NCI-H146 (cell line): ENCODE measurements around the gene MYO15B.

Experiments
- DNase-seq: peaks from one replicate; lab custom pipeline; 2025; lab: John Stamatoyannopoulos, UW

The MYO15B gene

GRCh38 chr17:75558666-75559530 is 28.7 kb upstream of the MYO15B start:
- DNase-seq: no peak

DNA sequence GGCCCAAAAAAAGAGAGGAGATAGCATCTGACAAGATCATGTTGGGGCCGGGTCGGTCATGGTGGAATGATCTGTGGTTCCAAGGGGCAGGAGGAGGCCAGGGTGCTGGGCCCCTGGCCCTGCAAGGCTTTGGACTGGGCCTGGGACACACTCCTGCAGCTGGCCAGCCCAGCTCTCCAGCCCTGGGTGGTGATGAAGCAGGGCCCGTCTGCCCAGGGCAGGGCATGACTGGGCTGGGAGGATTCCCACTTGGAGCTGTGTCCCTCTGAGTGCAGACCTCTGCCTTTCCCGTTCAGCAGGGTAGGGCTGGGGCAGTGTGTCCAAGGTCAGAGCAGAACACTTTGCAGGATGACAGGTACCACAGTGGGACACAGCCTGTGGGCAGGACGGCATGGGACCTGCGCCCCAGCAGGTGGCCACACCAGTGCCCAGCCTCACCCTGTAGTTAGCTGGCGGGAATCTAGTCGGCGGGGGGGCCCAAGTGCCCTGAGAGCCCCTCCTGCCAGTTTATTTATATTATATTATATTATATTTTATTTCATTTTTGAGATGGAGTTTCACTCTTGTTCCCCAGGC is 27.6 kb upstream of the MYO15B start:
- DNase-seq: no peak

DNA sequence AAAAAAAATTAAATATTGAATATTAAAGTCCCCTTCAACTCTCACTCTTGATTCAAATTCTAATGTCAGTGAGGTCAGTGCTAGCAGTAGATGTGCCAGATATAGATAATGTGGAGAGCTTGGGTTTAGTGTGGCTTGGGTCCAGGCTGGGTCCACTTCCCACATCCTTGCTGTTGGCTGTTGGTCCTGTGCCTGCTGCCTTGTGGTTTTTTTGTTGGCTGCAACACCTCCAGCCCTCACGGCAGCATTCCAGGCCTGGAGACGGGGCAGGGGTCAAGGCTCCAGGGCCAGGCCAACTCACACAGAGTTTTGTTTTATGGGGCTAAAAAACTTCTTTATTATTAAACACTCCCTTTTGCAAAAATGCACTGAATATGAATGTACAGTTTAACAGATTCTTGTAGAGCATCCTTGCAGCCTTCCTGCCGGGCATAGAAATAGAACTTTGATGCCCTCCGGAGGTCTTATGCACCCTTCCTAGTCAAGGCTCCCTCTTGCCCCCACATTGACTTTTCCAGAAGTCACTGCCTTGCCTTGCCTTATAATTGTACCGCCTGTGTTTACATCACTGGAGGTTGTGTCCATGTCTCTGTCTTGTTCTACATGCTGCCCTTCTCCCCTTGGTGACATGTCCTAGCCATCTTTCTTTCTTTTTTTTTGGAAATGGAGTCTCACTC is 25.5 kb upstream of the MYO15B start:
- DNase-seq: no peak

DNA sequence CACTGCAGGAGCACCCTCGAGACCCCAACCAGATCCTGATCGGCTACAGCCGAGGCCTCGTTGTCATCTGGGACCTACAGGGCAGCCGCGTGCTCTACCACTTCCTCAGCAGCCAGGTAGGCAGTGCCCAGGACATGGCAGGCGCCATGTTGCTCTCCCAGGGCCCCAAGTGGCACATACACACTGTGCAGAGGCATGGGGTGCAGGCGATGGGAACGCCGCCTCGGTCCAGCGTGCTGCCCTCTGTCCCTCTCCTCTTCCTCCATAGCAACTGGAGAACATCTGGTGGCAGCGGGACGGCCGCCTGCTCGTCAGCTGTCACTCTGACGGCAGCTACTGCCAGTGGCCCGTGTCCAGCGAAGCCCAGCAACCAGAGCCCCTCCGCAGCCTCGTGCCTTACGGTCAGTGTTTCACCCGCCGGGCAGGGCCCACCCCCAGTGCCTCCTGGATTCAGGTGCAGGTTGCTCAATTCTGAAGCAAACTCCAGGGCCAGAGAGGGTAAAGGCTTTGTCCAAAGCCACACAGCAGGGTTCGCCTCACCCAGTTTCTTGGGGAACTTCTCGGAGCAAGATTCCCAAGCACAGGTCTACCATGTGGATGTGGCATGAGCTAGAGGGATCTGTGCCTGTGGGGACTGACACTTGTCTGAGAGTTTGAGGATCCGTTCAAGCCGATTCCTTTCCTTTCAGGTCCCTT is 24.4 kb upstream of the MYO15B start:
- no peak for DNase-seq

DNA sequence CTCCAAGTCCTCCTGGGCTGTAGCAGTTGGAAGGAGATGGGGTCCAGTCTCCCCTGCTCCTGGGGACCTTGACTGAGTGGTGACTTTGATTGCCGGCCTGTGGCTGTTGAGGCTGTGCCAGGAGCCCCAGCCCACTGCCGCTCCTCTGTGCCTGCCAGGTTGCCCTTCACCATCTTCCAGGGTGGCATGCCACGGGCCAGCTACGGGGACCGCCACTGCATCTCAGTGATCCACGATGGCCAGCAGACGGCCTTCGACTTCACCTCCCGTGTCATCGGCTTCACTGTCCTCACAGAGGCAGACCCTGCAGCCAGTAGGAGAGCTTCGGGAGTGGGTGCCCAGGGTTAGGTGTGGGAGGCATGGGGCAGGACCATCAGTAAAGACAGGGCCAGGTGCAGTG is 23.4 kb upstream of the MYO15B start:
- no peak for DNase-seq

GRCh38 chr17:75565066-75565465 is 22.5 kb upstream of the MYO15B start:
- DNase-seq: no peak

DNA sequence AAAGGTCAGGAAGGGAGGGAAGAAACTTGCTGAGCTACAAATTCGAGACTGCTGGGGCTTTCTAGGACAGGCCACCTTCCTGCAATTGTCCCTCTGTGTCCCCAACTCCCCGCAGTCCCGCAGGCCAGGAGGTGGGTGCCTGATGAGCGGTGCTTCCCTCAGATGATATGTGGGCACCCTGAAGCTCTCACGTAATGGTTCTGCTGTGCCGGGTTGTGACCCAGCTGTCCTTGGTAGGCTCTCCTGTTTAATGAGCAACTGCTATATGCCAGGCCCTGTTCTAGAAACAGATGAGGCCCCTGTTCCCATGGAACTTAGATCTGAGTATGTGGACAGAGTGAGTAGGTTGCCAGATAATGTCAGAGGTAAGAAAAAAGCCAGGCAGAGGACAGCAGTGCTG is 22.0 kb upstream of the MYO15B start:
- DNase-seq: no peak

- no peak for DNase-seq
Measured at GRCh38 chr17:75566416-75566815, 21.2 kb upstream of the MYO15B start.

GRCh38 chr17:75566834-75567233 is 20.8 kb upstream of the MYO15B start:
- no peak for DNase-seq

DNA sequence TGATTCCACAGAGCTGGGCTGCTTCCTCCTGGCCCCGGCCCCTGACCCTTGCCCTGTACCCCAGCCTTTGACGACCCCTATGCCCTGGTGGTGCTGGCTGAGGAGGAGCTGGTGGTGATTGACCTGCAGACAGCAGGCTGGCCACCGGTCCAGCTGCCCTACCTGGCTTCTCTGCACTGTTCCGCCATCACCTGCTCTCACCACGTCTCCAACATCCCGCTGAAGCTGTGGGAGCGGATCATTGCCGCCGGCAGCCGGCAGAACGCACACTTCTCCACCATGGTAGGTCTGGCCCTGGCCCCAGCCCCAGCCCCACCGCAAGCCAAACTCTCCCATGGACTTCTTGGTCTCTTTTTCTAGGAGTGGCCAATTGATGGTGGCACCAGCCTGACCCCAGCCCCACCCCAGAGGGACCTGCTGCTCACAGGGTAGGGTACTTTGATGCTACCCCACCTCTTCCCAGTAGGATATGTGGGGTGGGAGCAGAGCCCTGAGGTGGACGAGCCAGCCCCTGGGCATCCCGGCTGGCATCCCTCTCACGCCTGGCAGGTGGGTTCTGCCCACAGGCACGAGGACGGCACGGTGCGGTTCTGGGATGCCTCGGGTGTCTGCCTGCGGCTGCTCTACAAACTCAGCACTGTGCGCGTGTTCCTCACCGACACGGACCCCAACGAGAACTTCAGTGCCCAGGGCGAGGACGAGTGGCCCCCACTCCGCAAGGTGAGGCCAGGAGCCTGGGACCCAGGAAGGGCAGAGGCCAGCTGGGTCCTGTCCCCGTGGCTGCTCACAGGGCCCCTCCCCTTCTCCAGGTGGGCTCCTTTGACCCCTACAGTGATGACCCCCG is 19.0 kb upstream of the MYO15B start:
- no peak for DNase-seq

DNA sequence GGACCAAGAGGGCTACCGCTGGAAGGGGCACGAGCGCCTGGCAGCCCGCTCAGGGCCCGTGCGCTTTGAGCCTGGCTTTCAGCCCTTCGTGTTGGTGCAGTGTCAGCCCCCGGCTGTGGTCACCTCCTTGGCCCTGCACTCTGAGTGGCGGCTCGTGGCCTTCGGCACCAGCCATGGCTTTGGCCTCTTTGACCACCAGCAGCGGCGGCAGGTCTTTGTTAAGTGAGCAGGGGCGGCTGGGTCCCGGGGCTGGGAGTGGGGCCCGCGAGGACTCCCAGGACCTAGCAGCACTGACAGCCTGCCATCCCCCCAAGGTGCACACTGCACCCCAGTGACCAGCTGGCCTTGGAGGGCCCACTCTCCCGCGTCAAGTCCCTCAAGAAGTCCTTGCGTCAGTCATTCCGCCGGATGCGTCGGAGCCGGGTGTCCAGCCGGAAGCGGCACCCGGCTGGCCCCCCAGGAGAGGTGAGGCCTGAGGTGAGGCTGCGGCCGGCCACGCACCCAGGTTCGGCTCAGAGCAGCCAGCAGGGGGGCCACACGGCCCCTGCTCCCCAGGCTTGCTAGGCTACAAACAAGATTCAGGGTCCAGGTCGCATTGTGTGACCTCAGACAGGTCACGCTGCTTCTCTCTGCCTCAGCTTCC is 17.4 kb upstream of the MYO15B start:
- no peak for DNase-seq

DNA sequence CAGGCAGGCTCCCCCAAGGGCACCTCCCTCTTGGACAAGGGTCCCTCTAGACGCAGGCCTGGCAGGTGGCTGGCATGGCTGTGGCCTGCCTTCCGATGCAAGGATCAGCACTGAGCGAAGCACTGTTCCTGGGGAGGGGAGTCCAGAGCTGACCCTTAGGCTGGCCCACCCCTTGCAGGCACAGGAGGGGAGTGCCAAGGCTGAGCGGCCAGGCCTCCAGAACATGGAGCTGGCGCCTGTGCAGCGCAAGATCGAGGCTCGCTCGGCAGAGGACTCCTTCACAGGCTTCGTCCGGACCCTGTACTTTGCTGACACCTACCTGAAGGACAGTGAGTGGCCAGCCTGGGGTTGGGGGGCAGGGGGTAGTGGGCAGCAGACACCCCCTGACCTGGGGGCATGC is 16.8 kb upstream of the MYO15B start:
- DNase-seq: no peak

DNA sequence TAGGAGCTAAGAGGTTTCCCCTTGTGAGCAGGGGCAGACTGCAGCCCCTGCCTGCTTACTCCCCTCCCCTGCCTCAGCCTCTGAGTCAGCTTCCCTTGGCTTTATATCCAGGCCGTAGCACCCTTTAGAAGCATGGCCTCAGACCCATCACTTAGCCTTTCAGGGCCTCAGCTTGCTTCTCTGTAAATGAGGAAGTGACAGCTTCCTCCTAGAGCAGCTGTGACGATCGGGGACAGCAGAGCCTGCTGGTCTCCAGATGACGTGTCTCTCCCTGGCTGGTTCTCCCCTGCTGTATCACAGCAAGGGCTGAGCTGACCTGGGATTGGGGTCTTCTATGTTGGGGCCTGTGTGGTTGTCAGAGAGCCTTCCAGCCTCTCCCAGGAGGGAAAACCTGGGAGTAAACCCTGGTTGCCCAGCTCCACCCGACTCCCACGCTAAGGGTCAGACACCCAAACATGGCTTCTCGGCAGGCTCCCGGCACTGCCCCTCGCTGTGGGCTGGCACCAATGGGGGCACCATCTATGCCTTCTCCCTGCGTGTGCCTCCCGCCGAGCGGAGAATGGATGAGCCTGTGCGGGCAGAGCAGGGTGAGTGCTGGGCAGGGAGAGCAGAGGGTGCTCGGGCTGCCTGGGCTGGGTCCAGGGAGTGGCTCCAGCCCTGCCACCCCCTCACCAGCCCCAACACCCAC is 16.3 kb upstream of the MYO15B start:
- DNase-seq: no peak

- no peak for DNase-seq
Measured at GRCh38 chr17:75571885-75572215, 15.8 kb upstream of the MYO15B start.

- DNase-seq: no peak
Measured at GRCh38 chr17:75572713-75573539, 14.7 kb upstream of the MYO15B start.

DNA sequence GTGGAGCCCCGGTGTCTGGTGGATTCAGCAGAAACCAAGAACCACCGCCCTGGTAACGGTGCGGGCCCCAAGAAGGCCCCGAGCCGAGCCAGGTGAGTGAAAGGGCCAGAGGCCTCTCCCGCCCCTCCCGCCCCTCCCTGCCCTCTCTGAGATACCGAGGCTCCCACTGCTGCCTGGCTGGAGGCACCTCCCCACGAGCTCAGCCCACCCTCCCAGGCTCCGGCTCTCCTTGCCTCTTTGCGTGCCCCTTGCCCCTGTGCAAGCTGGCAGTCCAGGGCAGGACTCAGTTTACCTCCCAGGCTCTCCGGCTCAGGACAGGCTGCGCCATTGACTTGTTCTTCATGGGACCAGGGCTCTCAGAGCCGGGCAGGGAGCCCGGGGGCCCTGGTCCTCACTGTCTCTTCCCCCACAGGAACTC is 14.1 kb upstream of the MYO15B start:
- no peak for DNase-seq

DNA sequence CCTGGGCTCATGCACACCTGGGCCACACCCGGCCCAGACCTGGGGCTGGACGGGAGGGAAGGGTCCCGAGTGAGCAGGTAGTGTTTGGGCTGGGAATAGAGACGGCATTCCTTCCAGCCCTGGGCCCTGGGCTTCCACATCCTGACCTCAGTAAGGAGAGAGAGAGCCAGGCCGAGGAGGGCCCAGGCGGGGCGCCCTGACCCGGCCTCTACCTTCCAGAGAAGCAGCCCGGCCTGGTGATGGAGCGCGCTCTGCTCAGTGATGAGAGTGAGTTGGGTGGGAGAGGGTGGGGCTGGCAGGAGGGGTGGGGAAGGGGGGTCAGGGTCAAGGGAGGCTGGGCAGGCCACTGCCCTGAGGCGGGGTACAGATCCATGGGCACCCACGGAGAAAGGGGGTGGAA is 13.6 kb upstream of the MYO15B start:
- DNase-seq: no peak

DNA sequence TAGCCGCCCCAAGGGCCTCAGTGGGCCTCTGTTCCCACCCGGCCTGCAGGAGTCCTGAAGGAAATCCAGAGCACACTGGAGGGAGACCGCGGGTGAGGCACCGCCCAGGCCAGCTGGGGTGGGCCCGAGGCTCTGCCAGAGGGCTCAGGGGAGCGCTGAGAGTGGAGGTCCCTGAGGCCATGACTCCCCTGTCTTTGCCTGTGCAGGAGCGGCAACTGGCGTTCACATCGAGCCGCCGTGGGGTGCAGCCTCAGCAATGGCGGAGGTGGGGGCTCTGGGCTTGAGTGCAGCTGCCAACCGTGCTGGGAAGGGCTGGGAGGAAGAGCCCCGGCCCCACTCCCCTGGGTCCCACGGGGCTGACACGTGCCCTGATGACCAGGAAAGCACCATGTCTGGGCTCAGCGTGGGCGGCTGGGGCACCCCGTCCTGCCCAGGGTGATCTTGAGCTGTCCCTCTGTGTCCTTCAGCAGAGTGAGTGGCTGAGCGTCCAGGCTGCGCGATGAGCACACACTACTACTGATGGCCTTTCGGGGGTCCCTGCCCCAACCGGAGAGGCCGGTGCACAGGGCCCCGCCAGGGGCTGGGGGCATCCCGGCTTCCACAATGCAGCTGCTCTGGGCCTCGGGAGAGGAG is 13.1 kb upstream of the MYO15B start:
- DNase-seq: no peak

DNA sequence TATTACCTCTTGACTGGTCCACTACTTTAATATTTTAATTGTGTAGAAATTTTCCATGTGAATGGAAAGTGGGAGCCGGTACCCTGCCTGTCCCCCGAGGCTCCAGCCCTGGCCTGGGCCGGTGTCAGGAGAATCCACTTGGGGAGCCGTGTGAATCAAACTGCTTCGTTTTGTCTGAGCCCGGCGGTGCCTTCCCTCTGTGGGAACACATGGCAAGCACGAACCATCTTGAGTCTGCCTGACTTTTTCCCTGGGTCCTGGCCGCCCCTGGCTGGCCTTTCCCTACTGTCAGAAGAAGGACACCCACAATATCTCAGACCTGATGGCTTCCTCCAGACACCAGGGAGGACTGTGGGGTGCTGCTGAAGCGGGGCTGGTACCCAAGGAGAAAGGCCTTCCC is 12.4 kb upstream of the MYO15B start:
- DNase-seq: no peak
